A673 (cell line): ENCODE data around the gene EXOC2.

Experiments
- EZH2 ChIP-seq: fragments of 200-600 bp; sonication (generic); IDR thresholded peaks from 2 replicates; pipeline ENCODE4 v1.6.1; 2017; ENCODE audit warnings: borderline replicate concordance, low read depth, mild to moderate bottlenecking, mixed read lengths, antibody characterized with exemption, low read length; ENCODE audit not compliant: poor library complexity, severe bottlenecking
- TF ChIP-seq, protein P1 (sequence below): fragments of 300-800, 200-600 bp; sonication (generic); conservative IDR thresholded peaks from 2 replicates; pipeline ENCODE4 v1.5.1; 2017; ENCODE audit warnings: low read depth, mild to moderate bottlenecking, antibody characterized with exemption, low read length, moderate library complexity, mixed read lengths

DNA sequence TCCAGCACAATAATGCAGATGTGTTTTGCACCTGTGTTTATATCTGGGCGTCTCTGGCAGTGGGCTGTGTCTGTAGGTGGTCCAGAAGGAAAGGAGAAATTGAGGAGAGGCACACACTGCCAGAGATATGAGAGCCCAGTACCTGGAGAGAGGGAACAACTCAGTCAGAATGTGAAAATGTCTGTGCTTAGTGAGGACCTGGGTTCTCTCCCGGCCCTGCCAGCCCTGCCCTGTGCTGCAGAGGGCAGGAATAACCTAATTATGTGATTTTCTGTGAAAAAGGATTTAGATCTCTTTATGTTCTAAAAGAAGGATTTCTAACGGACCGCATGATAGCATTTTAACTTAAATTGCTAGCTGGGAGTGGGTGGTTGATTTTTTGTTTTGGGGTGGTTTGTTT lies 8.3 kb upstream of the EXOC2 start:
- TF ChIP-seq, protein P1, sequence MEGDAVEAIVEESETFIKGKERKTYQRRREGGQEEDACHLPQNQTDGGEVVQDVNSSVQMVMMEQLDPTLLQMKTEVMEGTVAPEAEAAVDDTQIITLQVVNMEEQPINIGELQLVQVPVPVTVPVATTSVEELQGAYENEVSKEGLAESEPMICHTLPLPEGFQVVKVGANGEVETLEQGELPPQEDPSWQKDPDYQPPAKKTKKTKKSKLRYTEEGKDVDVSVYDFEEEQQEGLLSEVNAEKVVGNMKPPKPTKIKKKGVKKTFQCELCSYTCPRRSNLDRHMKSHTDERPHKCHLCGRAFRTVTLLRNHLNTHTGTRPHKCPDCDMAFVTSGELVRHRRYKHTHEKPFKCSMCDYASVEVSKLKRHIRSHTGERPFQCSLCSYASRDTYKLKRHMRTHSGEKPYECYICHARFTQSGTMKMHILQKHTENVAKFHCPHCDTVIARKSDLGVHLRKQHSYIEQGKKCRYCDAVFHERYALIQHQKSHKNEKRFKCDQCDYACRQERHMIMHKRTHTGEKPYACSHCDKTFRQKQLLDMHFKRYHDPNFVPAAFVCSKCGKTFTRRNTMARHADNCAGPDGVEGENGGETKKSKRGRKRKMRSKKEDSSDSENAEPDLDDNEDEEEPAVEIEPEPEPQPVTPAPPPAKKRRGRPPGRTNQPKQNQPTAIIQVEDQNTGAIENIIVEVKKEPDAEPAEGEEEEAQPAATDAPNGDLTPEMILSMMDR: no peak
- TF ChIP-seq EZH2: no peak
